Amniotic stem cell (primary cell): ENCODE data around the gene TOB2.
A peak's percentile ranks its signal among the peaks of the same experiment; 100 is the strongest.
"Not testable (repeated sequence)": the region's sequence is repeated elsewhere in the genome, so short reads cannot be mapped to it uniquely, and the experiment has no call there.

Experiments
- DNase-seq: peaks from one replicate; lab custom pipeline; 2025; lab: John Stamatoyannopoulos, UW

Gene TOB2

GRCh38 chr22:41429232-41429950 is 17.2 kb downstream of the TOB2 start:
- DNase-seq, result no peak

- DNase-seq, result no peak
These were observed 20.8 kb downstream of the TOB2 start for GRCh38 chr22:41425660-41426365.

- DNase-seq, result no peak
These were observed 27.9 kb downstream of the TOB2 start for GRCh38 chr22:41418717-41419116.

GRCh38 chr22:41417622-41418390 is 28.8 kb downstream of the TOB2 start:
- DNase-seq, result no peak

- DNase-seq, result no peak
These were observed 31.0 kb downstream of the TOB2 start for GRCh38 chr22:41415554-41415953.

- no peak for DNase-seq
These were observed 35.4 kb downstream of the TOB2 start for GRCh38 chr22:41411021-41411851.

GRCh38 chr22:41410311-41410751 is 36.3 kb downstream of the TOB2 start:
- no peak for DNase-seq

- no peak for DNase-seq
These were observed 37.9 kb downstream of the TOB2 start for GRCh38 chr22:41408665-41409064.

- DNase-seq, result no peak
These were observed 39.2 kb downstream of the TOB2 start for GRCh38 chr22:41407433-41407832.

GRCh38 chr22:41406410-41406809 is 40.2 kb downstream of the TOB2 start:
- DNase-seq, result no peak

- no peak for DNase-seq
These were observed 41.0 kb downstream of the TOB2 start for GRCh38 chr22:41405588-41405987.

GRCh38 chr22:41403532-41404318 is 42.9 kb downstream of the TOB2 start:
- peak; percentile 64 for DNase-seq

- not testable (repeated sequence) for DNase-seq
These were observed 43.8 kb downstream of the TOB2 start for GRCh38 chr22:41402851-41403250.

- DNase-seq, result peak; percentile 75
These were observed 44.6 kb downstream of the TOB2 start for GRCh38 chr22:41401781-41402648.

GRCh38 chr22:41398921-41399320 is 47.7 kb downstream of the TOB2 start:
- DNase-seq, result no peak

GRCh38 chr22:41397143-41397811 is 49.3 kb downstream of the TOB2 start:
- DNase-seq, result no peak

- no peak for DNase-seq
These were observed 50.9 kb downstream of the TOB2 start for GRCh38 chr22:41395531-41396240.

GRCh38 chr22:41394012-41394356 is 52.6 kb downstream of the TOB2 start:
- no peak for DNase-seq

- no peak for DNase-seq
These were observed 59.3 kb downstream of the TOB2 start for GRCh38 chr22:41387341-41387740.
